Stomach (tissue), 9 donors: ENCODE data around the gene STARD10. TPM values are rescaled to one million over a fixed set of nuclear protein-coding genes. Genes with fewer than 3 reads are reported as not detected.

Experiments
- DNase-seq, 2 donors: peaks; one replicate each; pipeline versions ENCODE4 v3.0.0 to v3.0.0-alpha.2; 2013 to 2019
- H3K27ac ChIP-seq, 5 donors: fragments of 200-600 bp in 4 of 5; sonication (generic) in 4 of 5; one replicate each; pipeline ENCODE4 v1.5.1; 2013 to 2019; ENCODE audit warnings: mild to moderate bottlenecking in 1 of 5, moderate library complexity in 1 of 5
- H3K27me3 ChIP-seq, 3 donors: fragments of 200-600 bp; sonication (generic); one replicate each; pipeline ENCODE4 v1.5.1; 2017 to 2019; ENCODE audit warnings: mixed run types in 1 of 3
- H3K36me3 ChIP-seq, 4 donors: fragments of 200-600 bp; sonication (generic); 1 replicate in 3 of 4; 2 replicates in 1 of 4; pipeline ENCODE4 v1.5.1; 2016 to 2019
- H3K4me1 ChIP-seq, 4 donors: fragments of 200-600 bp; sonication (generic); one replicate each; pipeline ENCODE4 v1.5.1; 2016 to 2019
- H3K4me3 ChIP-seq, 4 donors: fragments of 200-600 bp; sonication (generic) in 3 of 4; one replicate each; pipeline ENCODE4 v1.5.1; 2016 to 2019; ENCODE audit warnings: mild to moderate bottlenecking in 1 of 4
- H3K9me3 ChIP-seq, 4 donors: fragments of 200-600 bp; sonication (generic); one replicate each; pipeline ENCODE4 v1.5.1; 2016 to 2019
- EP300 ChIP-seq: sonication (generic); formaldehyde crosslinking; IDR thresholded peaks from one replicate; pipeline ENCODE4 v1.6.1; 2017; ENCODE audit warnings: antibody characterized with exemption
- POLR2A ChIP-seq, 4 donors: fragments of 450-650 bp; IDR thresholded peaks; one replicate each; pipeline ENCODE4 v1.6.1; 2016; ENCODE audit warnings: antibody characterized with exemption in 4 of 4, control low read depth in 2 of 4, mild to moderate bottlenecking in 1 of 4, moderate library complexity in 1 of 4
- POLR2AphosphoS5 ChIP-seq, 3 donors: sonication (generic); formaldehyde crosslinking; IDR thresholded peaks; one replicate each; pipeline ENCODE4 v1.6.1; 2016; ENCODE audit warnings: antibody characterized with exemption in 3 of 3
- WGBS, 5 donors: extraction: QIAGEN DNeasy Blood & Tissue Kit in 3 of 5; methylation state at CpG; one replicate each; pipeline versions ENCODE4 v1.1.5 to v1.1.7; 2013 to 2018; 5-methylcytosine and 5-hydroxymethylcytosine counted together
- intact Hi-C: fragments of 100-400 bp; cut with DNase I; formaldehyde crosslinking; loops from one replicate; pipeline ENCODE4 v1.15.1; 2023; ENCODE audit warnings: low total_unique reads
- polyA plus RNA-seq, 3 donors: library from polyadenylated mRNA; stranded (reverse); fragments of 200-250 nt; gene quantifications; one replicate each; pipeline ENCODE4 v1.2.3, GENCODE V29; 2013
- total RNA-seq, 5 donors: library from RNA; depleted of rRNA; stranded (reverse); fragments of >200 nt; gene quantifications; one replicate each; pipeline versions ENCODE4 v1.1.0 to v1.2.3, GENCODE V29; 2014 to 2016
- TF ChIP-seq, protein P1 (sequence below), 7 experiments: fragments of 450-650 bp in 4 of 7; fragments of 200-600 bp in 3 of 7; sonication (generic) in 3 of 7; IDR thresholded peaks; one replicate each; pipeline ENCODE4 v1.5.1; 2016 to 2019; ENCODE audit warnings: antibody characterized with exemption in 7 of 7, control low read depth in 2 of 7, mild to moderate bottlenecking in 1 of 7
- donor health status: healthy with polysubstance abuse.
- donor health status: Bipolar disorder and iron deficiency.
- donor health status: healthy.

Gene STARD10
- total and polyA plus RNA-seq, 8 donors = 125 to 950 (median 346) TPM

DNA sequence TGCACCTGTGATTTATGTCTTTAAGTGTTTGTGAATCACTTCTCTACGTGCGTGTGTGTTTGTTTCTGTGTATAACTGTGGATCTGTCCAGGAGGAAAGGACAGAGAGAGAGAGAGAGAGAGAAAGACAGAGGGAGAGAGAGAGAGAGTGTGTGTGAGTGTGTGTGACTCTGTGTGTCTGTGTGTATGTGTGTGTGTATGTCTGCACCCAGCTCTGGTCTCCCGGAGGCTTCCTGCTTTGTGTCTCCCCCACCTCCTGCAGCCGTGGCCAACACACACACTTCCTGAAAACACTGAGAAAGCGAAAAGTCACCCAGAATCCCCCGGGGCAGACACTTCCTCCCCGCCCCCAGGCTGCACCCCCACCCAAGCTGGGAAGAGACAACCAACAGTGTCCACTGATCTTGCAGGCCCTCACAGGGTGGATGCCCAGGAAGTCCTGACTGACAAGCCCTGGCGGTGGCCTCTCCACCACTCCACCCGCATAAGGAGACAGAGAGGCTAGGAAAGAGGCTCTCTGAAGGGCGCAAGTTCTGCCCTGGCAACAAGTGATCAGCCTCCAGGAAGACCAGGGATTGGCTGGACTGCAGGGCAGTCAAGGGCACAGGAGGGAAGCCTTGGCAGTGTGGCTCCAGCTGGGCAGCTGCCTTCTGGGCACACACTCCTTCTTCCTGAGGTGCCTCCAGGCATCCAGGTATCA lies 71.6 kb downstream of the STARD10 start:
- peaks cover 45 to 80% (median 63%) of the 10 kb centered on the region in 4 donors for H3K4me1 ChIP-seq

DNA sequence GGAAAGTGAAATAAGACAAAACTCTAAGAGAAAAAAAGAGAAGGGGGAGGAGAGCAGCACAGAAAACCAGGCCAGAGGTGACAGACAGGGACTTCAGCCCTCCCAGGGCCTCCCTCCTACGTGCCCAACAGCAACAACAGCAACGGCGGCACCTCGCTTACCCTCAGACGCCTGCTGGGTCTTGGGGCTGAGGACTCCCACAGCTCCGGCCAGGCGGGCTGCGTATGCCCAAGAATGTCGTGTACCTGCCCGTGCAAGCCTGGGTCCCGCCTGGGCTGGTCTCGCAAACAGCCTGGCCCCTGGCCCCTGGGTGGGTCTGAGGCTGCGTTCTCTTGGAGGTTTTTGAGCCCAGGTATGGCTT lies 72.2 kb downstream of the STARD10 start:
- Histone ChIP-seq H3K36me3 (peaks cover 0 to 35% (median 23%) of the 10 kb centered on the region in 4 donors), H3K27ac (peak overlapping the region; percentile 84 to 93 (median 88)), H3K4me3 (peak overlapping the region; percentile 61 to 75 (median 66)), H3K27me3 (no peaks in the 10 kb centered on the region), H3K4me1 (peaks cover 45 to 86% (median 68%) of the 10 kb centered on the region in 4 donors), H3K9me3 (no peaks in the 10 kb centered on the region)
- no peak for TF ChIP-seq POLR2AphosphoS5 (IDR thresholded peaks at IDR 0.05)
- TF ChIP-seq POLR2A (IDR thresholded peaks at IDR 0.05) = no peak
- TF ChIP-seq, protein P1, sequence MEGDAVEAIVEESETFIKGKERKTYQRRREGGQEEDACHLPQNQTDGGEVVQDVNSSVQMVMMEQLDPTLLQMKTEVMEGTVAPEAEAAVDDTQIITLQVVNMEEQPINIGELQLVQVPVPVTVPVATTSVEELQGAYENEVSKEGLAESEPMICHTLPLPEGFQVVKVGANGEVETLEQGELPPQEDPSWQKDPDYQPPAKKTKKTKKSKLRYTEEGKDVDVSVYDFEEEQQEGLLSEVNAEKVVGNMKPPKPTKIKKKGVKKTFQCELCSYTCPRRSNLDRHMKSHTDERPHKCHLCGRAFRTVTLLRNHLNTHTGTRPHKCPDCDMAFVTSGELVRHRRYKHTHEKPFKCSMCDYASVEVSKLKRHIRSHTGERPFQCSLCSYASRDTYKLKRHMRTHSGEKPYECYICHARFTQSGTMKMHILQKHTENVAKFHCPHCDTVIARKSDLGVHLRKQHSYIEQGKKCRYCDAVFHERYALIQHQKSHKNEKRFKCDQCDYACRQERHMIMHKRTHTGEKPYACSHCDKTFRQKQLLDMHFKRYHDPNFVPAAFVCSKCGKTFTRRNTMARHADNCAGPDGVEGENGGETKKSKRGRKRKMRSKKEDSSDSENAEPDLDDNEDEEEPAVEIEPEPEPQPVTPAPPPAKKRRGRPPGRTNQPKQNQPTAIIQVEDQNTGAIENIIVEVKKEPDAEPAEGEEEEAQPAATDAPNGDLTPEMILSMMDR (IDR thresholded peaks at IDR 0.05) = no peak
- no peak for TF ChIP-seq EP300
- intact Hi-C loops = loop anchor here (10.0 kb wide), 1 partner anchor 93 kb away; the partner anchor contains the start of gene ATG16L2
- 0 to 3% (median 2%) methylated on average over 6 to 13 of the region's 13 CpGs for WGBS, 5 donors
- DNase-seq = peak; percentile 40 to 81

More for the DNA sequence above, 71.6 kb downstream of the STARD10 start:
- Histone ChIP-seq H3K27ac (peak overlapping the region; percentile 84 to 93 (median 88)), H3K4me3 (peak overlapping the region; percentile 61 to 75 (median 66)), H3K27me3 (no peaks in the 10 kb centered on the region), H3K36me3 (peaks cover 0 to 35% (median 19%) of the 10 kb centered on the region in 4 donors), H3K9me3 (no peaks in the 10 kb centered on the region)
- 0 to 1% (median 0%) methylated on average over 9 to 10 of the region's 10 CpGs for WGBS, 5 donors
- TF ChIP-seq, protein P1 (IDR thresholded peaks at IDR 0.05) = no peak
- TF ChIP-seq POLR2A (IDR thresholded peaks at IDR 0.05) = peak in 1 of 4 donors; percentile 13
- no peak for TF ChIP-seq EP300
- peak; percentile 20 to 47 (median 45) for TF ChIP-seq POLR2AphosphoS5 (IDR thresholded peaks at IDR 0.05)
- DNase-seq = peak; percentile 91 to 96
- intact Hi-C loops = loop anchor here (10.0 kb wide), 1 partner anchor 93 kb away; the partner anchor contains the start of gene ATG16L2

DNA sequence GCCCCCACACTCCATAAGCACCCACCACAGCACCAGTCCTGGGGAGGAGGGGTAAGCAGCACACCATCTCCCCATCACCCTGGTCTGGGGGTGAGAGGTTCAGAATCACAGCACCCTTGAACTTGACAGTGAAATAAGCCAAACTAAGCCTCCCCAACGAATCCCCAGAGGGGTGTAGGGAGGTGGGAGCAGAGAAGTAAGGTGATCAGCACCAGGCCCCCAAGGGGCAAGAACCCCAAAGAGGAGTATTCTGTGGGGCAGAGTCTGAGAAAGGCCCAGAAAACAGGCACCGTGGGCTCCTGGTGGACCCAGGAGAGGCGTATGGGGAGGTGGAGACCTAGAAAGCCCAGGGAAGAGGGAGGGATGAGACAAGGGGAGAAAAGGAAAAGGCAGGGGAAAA lies 72.6 kb downstream of the STARD10 start:
- DNase-seq = no peak
- peaks cover 45 to 90% (median 71%) of the 10 kb centered on the region in 4 donors for H3K4me1 ChIP-seq

DNA sequence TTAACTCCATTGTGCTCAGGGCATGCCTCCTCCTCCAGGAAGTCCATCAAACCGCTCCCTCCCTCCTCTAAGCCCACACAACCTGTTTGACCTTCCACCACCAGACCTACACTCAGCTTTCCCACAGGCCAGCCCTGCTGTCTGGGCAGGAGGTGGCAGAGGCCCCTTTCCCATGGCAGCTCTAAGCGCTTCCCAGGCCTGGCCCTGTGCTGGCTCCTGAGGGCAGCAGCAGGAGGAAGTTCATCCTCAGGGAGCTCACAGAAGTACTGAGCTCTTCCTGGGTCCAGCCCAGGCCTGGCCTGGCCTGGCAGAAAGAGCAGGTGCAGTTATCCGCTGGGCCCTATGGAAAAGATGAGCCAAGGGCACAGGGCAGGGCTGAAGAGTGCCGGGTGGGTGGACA lies 73.1 kb downstream of the STARD10 start:
- H3K36me3 ChIP-seq = peaks cover 0 to 32% (median 25%) of the 10 kb centered on the region in 4 donors
- intact Hi-C loops = loop anchor here (10.0 kb wide), 1 partner anchor 94 kb away; the partner anchor contains the start of gene ATG16L2
- TF ChIP-seq, protein P1 (IDR thresholded peaks at IDR 0.05) = no peak
- TF ChIP-seq EP300 (no peak), POLR2A (IDR thresholded peaks at IDR 0.05) (no peak), POLR2AphosphoS5 (IDR thresholded peaks at IDR 0.05) (no peak)
- no peaks in the 10 kb centered on the region for H3K27me3 ChIP-seq
- H3K4me3 ChIP-seq = peak overlapping the region; percentile 61 to 75 (median 66)
- WGBS, 5 donors = 25 to 62% (median 36%) methylated on average over 4 of the region's 4 CpGs
- H3K27ac ChIP-seq = peak overlapping the region; percentile 84 to 93 (median 88)
- H3K4me1 ChIP-seq = peaks cover 45 to 88% (median 73%) of the 10 kb centered on the region in 4 donors
- no peaks in the 10 kb centered on the region for H3K9me3 ChIP-seq
- DNase-seq = peak in 1 of 2 donors; percentile 53

More for the DNA sequence above, 72.6 kb downstream of the STARD10 start:
- peak overlapping the region; percentile 84 to 93 (median 88) for H3K27ac ChIP-seq
- intact Hi-C loops = loop anchor here (10.0 kb wide), 1 partner anchor 94 kb away; the partner anchor contains the start of gene ATG16L2
- H3K36me3 ChIP-seq = peaks cover 0 to 35% (median 25%) of the 10 kb centered on the region in 4 donors
- H3K4me3 ChIP-seq = peak overlapping the region; percentile 61 to 75 (median 66)
- TF ChIP-seq POLR2AphosphoS5 (IDR thresholded peaks at IDR 0.05) (no peak), EP300 (no peak), POLR2A (IDR thresholded peaks at IDR 0.05) (no peak)
- TF ChIP-seq, protein P1 (IDR thresholded peaks at IDR 0.05) = no peak
- H3K9me3 ChIP-seq = no peaks in the 10 kb centered on the region
- WGBS, 5 donors = 3 to 16% (median 7%) methylated on average over 3 of the region's 3 CpGs
- no peaks in the 10 kb centered on the region for H3K27me3 ChIP-seq
